ENCODE results near the gene PCED1A. TPM values are rescaled to one million over a fixed set of nuclear protein-coding genes. Genes with fewer than 3 reads are reported as not detected.

PCED1A gene
- total and polyA plus RNA-seq, 2 of the 13 experiments (the other 11 are each of a cell fraction or from before 2014, with no cell fraction given): 40.1 to 84.2 TPM

GRCh38 chr20:2873010-2873746, 32.7 kb upstream of the PCED1A start, which contains the start of gene PTPRA (continued):
- TF ChIP-seq NFE2 (CRISPR knock-in tag; IDR thresholded peaks at IDR 0.05) (0 out of 2 replicates have a peak, but pooled peaks have one; percentile 25), KDM6A (CRISPR knock-in tag; IDR thresholded peaks at IDR 0.05; ENCODE audit: low read depth) (peak; percentile 41; the same call in 1 of the 2 replicates), FOXA3 (CRISPR knock-in tag; IDR thresholded peaks at IDR 0.05) (peak; percentile 28), KDM5A (IDR thresholded peaks at IDR 0.05; ENCODE audit: borderline replicate concordance, low read length) (no peak), SALL1 (CRISPR knock-in tag; IDR thresholded peaks at IDR 0.05) (peak; percentile 47; the same call in 1 of the 2 replicates), ADNP (CRISPR knock-in tag; IDR thresholded peaks at IDR 0.05) (no peak), PLSCR1 (CRISPR knock-in tag; IDR thresholded peaks at IDR 0.05; ENCODE audit: borderline replicate concordance) (peak; percentile 90; the same call in 1 of the 2 replicates), ATF2 (CRISPR knock-in tag; IDR thresholded peaks at IDR 0.05) (no peak; the same call in 1 of the 2 replicates), USF2 (IDR thresholded peaks at IDR 0.05; ENCODE audit: low read depth, low read length) (no peak), USF2 (CRISPR knock-in tag; IDR thresholded peaks at IDR 0.05; ENCODE audit: borderline replicate concordance) (no peak; the same call in 1 of the 2 replicates), HOXD1 (CRISPR knock-in tag; IDR thresholded peaks at IDR 0.05) (no peak), ZNF460 (CRISPR knock-in tag; IDR thresholded peaks at IDR 0.05; ENCODE audit: borderline replicate concordance) (no peak), NR1H2 (CRISPR knock-in tag; IDR thresholded peaks at IDR 0.05; ENCODE audit: borderline replicate concordance, low read depth) (no peak), ZNF775 (CRISPR knock-in tag; IDR thresholded peaks at IDR 0.05; ENCODE audit: borderline replicate concordance) (0 out of 2 replicates have a peak, but pooled peaks have one; percentile 59), FOXO4 (CRISPR knock-in tag; conservative IDR thresholded peaks at IDR 0.05) (no peak), ZNF879 (CRISPR knock-in tag; IDR thresholded peaks at IDR 0.05) (peak; percentile 51; the same call in 1 of the 2 replicates)
- TF ChIP-seq, protein P1, sequence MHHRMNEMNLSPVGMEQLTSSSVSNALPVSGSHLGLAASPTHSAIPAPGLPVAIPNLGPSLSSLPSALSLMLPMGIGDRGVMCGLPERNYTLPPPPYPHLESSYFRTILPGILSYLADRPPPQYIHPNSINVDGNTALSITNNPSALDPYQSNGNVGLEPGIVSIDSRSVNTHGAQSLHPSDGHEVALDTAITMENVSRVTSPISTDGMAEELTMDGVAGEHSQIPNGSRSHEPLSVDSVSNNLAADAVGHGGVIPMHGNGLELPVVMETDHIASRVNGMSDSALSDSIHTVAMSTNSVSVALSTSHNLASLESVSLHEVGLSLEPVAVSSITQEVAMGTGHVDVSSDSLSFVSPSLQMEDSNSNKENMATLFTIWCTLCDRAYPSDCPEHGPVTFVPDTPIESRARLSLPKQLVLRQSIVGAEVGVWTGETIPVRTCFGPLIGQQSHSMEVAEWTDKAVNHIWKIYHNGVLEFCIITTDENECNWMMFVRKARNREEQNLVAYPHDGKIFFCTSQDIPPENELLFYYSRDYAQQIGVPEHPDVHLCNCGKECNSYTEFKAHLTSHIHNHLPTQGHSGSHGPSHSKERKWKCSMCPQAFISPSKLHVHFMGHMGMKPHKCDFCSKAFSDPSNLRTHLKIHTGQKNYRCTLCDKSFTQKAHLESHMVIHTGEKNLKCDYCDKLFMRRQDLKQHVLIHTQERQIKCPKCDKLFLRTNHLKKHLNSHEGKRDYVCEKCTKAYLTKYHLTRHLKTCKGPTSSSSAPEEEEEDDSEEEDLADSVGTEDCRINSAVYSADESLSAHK (CRISPR knock-in tag; IDR thresholded peaks at IDR 0.05; ENCODE audit: borderline replicate concordance): no peak
- TF ChIP-seq, protein P2, sequence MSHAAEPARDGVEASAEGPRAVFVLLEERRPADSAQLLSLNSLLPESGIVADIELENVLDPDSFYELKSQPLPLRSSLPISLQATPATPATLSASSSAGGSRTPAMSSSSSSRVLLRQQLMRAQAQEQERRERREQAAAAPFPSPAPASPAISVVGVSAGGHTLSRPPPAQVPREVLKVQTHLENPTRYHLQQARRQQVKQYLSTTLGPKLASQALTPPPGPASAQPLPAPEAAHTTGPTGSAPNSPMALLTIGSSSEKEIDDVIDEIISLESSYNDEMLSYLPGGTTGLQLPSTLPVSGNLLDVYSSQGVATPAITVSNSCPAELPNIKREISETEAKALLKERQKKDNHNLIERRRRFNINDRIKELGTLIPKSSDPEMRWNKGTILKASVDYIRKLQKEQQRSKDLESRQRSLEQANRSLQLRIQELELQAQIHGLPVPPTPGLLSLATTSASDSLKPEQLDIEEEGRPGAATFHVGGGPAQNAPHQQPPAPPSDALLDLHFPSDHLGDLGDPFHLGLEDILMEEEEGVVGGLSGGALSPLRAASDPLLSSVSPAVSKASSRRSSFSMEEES (CRISPR knock-in tag; IDR thresholded peaks at IDR 0.05): peak; percentile 51
- TF ChIP-seq, protein P3, sequence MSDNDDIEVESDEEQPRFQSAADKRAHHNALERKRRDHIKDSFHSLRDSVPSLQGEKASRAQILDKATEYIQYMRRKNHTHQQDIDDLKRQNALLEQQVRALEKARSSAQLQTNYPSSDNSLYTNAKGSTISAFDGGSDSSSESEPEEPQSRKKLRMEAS (IDR thresholded peaks at IDR 0.05): peak; percentile 42; the same call in 1 of the 2 replicates

Measured in HepG2 (cell line).